Measurements from ENCODE around the gene ZNF783.
"Not testable (repeated sequence)": the region's sequence is repeated elsewhere in the genome, so short reads cannot be mapped to it uniquely, and the experiment has no call there.

Gene ZNF783

GRCh38 chr7:149330914-149331567 lies 69.0 kb downstream of the ZNF783 start:
- no peak for DNase-seq (ENCODE audit: low read depth in 2 of 2)

GRCh38 chr7:149332602-149333320 lies 70.8 kb downstream of the ZNF783 start:
- DNase-seq (ENCODE audit: low read depth in 2 of 2): not testable (repeated sequence)

DNA sequence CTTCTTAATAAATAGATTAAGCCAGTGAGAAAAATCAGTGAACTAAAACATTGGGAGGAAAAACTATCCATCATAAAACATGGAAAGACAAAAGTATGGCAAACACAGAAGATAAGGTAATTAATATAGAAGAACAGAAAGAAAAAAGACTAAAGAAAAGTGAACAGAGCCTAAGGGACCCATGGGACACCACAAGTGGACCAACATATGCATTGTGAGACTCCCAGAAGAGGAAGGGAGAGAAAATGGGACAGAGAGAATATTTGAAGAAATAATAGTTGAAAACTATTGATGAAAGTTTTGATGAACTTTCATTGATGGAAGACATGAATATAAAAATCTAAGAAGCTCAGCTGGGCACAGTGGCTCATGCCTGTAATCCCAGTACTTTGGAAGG lies 71.3 kb downstream of the ZNF783 start:
- DNase-seq (ENCODE audit: low read depth in 2 of 2): no peak

DNA sequence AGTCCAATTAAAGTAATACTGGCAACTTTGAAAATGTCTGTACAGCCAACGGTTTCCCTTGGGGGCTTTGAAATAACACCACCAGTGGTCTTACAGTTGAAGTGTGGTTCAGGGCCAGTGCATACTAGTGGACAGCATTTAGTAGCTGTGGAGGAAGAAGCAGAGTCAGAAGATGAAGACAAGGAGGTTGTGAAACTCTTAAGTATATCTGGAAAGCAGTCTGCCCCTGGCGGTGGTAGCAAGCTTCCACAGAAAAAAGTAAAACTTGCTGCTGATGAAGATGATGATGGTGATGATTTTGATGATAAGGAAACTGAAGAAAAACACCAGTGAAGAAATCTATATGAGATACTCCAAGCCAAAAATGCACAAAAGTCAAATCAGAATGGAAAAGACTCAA lies 72.2 kb downstream of the ZNF783 start:
- no peak for DNase-seq (ENCODE audit: low read depth in 2 of 2)
